Astrocyte (in vitro differentiated cells and primary cell): ENCODE data around the gene KRT33A. TPM values are rescaled to one million over a fixed set of nuclear protein-coding genes. Genes with fewer than 3 reads are reported as not detected.

Experiments
- DNase-seq: peaks from one replicate; pipeline ENCODE4 v3.0.0-alpha.2; 2010; ENCODE audit warnings: low read depth
- FAIRE-seq: peaks from 2 replicates; lab custom pipeline; 2011; peaks lifted over from hg19 to GRCh38; lab: Jason Lieb, UNC
- H2AFZ ChIP-seq: 2 replicates; pipeline ENCODE4 v1.6.0; 2012; ENCODE audit warnings: low read depth, low read length, inconsistent platforms
- H3K27ac ChIP-seq: 2 replicates; pipeline ENCODE4 v1.5.1; 2011; ENCODE audit warnings: low read depth, low read length, inconsistent platforms
- H3K27me3 ChIP-seq: 2 replicates; pipeline ENCODE4 v1.6.0; 2011; ENCODE audit warnings: low read length, inconsistent platforms; ENCODE audit not compliant: insufficient read depth
- H3K36me3 ChIP-seq: 2 replicates; pipeline ENCODE4 v1.5.1; 2011; ENCODE audit warnings: low read length, inconsistent platforms; ENCODE audit not compliant: insufficient read depth
- H3K4me1 ChIP-seq: 2 replicates; pipeline ENCODE4 v1.5.1; 2011; ENCODE audit warnings: low read length, inconsistent platforms; ENCODE audit not compliant: insufficient read depth
- H3K4me2 ChIP-seq: 2 replicates; pipeline ENCODE4 v1.6.0; 2012; ENCODE audit warnings: low read length, inconsistent platforms
- H3K4me3 ChIP-seq: 2 replicates; pipeline ENCODE4 v1.5.1; 2011; ENCODE audit warnings: low read depth, mild to moderate bottlenecking, low read length, inconsistent platforms; ENCODE audit not compliant: insufficient read depth
- H3K79me2 ChIP-seq: 2 replicates; pipeline ENCODE4 v1.6.0; 2012; ENCODE audit warnings: mild to moderate bottlenecking, low read length, inconsistent platforms; ENCODE audit not compliant: insufficient read depth
- H3K9ac ChIP-seq: 2 replicates; pipeline ENCODE4 v1.6.0; 2012; ENCODE audit warnings: mild to moderate bottlenecking, low read length, inconsistent platforms
- H3K9me3 ChIP-seq: 2 replicates; pipeline ENCODE4 v1.5.1; 2012; ENCODE audit warnings: low read depth, mild to moderate bottlenecking, low read length, inconsistent platforms; ENCODE audit not compliant: insufficient read depth
- H4K20me1 ChIP-seq: 2 replicates; pipeline ENCODE4 v1.6.0; 2012; ENCODE audit warnings: low read length, inconsistent platforms; ENCODE audit not compliant: insufficient read depth
- H3K27ac Mint-ChIP-seq: one replicate; pipeline ENCODE4 v1.8.0; 2021; ENCODE audit warnings: mild to moderate bottlenecking, mixed read lengths; ENCODE audit not compliant: unreplicated experiment
- H3K27me3 Mint-ChIP-seq: one replicate; pipeline ENCODE4 v1.8.0; 2021; ENCODE audit warnings: low read depth, mixed read lengths; ENCODE audit not compliant: unreplicated experiment
- H3K36me3 Mint-ChIP-seq: one replicate; pipeline ENCODE4 v1.8.0; 2021; ENCODE audit warnings: low read depth, mixed read lengths; ENCODE audit not compliant: unreplicated experiment
- H3K4me1 Mint-ChIP-seq: one replicate; pipeline ENCODE4 v1.8.0; 2021; ENCODE audit warnings: low read depth, mixed read lengths; ENCODE audit not compliant: unreplicated experiment
- H3K4me3 Mint-ChIP-seq: one replicate; pipeline ENCODE4 v1.8.0; 2021; ENCODE audit warnings: mild to moderate bottlenecking, moderate library complexity, mixed read lengths; ENCODE audit not compliant: unreplicated experiment
- H3K9me3 Mint-ChIP-seq: one replicate; pipeline ENCODE4 v1.8.0; 2021; ENCODE audit warnings: mild to moderate bottlenecking, mixed read lengths; ENCODE audit not compliant: unreplicated experiment
- EZH2 ChIP-seq: IDR thresholded peaks from 2 replicates; pipeline ENCODE4 v1.6.1; 2012; ENCODE audit warnings: mild to moderate bottlenecking, low read length, inconsistent platforms; ENCODE audit not compliant: insufficient read depth
- total RNA-seq: library from RNA; stranded (reverse); gene quantifications from 2 replicates; pipeline ENCODE4 v1.2.1, GENCODE V29; 2021
- TF ChIP-seq, protein P1 (sequence below): IDR thresholded peaks from 2 replicates; pipeline ENCODE4 v1.5.1; 2011; ENCODE audit warnings: low read depth, mild to moderate bottlenecking, inconsistent platforms, low read length, moderate library complexity; ENCODE audit not compliant: insufficient read depth

Gene KRT33A
- total RNA-seq, 1 donor from 2014 or later: not detected

DNA sequence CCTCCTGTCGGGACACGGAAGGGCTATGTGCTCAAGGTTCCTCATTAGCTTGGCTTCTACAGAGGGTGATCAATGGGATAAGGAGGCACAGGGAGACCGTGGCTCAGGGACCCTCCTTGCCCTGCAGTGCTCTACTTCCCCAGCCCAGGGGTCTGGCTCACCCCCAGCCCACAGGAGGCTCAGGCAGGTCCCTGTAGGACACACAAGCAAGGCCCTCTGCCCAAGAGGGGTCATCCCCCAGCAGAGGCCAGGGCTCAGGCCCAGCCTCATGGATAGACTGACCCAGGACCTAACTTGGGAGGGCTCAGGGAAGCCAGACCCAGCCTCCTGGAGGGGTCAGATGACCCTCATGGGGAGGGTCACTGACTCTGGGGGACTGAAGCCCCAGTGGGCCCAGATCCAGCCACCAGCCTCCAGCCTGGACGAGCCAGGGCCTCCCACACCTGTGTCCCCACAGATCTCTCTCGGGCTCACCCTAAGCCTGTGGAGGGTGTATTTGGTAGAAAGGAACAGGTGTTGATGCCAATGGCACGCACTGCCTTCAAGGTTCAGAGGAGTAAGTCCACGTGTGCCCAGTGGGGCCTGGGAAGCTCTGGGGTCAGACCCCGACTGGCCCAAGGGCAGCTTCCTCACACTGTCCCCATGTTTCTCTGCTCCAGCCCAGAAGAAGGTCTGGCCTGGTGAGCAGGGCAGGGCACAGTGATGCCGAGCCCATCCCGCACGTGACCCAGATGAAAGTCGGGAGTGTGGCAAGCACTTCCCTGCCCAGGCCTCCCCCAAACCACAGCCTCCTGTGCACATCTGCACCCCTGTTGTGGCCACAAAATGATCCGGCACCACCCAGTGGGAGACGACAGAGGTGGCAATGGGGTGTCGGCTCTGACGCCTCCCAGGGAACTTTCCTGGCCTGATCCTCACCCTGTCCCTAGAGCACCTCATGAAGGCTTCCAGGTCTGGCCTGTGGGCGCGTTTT is 24.2 kb downstream of the KRT33A start:
- Histone ChIP-seq H3K4me3 (no peak overlapping the region), H3K79me2 (no peaks in the 10 kb centered on the region), H3K27ac (no peak overlapping the region), H2AFZ (no peak overlapping the region), H3K27me3 (no peaks in the 10 kb centered on the region), H3K4me1 (no peaks in the 10 kb centered on the region), H3K9ac (no peak overlapping the region), H4K20me1 (no peaks in the 10 kb centered on the region), H3K9me3 (no peaks in the 10 kb centered on the region), H3K36me3 (no peaks in the 10 kb centered on the region), H3K4me2 (no peak overlapping the region)
- DNase-seq: no peak
- H3K36me3 Mint-ChIP-seq: no peaks in the 10 kb centered on the region
- TF ChIP-seq, protein P1, sequence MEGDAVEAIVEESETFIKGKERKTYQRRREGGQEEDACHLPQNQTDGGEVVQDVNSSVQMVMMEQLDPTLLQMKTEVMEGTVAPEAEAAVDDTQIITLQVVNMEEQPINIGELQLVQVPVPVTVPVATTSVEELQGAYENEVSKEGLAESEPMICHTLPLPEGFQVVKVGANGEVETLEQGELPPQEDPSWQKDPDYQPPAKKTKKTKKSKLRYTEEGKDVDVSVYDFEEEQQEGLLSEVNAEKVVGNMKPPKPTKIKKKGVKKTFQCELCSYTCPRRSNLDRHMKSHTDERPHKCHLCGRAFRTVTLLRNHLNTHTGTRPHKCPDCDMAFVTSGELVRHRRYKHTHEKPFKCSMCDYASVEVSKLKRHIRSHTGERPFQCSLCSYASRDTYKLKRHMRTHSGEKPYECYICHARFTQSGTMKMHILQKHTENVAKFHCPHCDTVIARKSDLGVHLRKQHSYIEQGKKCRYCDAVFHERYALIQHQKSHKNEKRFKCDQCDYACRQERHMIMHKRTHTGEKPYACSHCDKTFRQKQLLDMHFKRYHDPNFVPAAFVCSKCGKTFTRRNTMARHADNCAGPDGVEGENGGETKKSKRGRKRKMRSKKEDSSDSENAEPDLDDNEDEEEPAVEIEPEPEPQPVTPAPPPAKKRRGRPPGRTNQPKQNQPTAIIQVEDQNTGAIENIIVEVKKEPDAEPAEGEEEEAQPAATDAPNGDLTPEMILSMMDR: no peak
- no peak for TF ChIP-seq EZH2
- H3K27me3 Mint-ChIP-seq: peaks cover 4% of the 10 kb centered on the region
- H3K9me3 Mint-ChIP-seq: no peaks in the 10 kb centered on the region
- no peaks in the 10 kb centered on the region for H3K4me1 Mint-ChIP-seq
- FAIRE-seq: no peak
- H3K4me3 Mint-ChIP-seq: no peak overlapping the region
- H3K27ac Mint-ChIP-seq: no peak overlapping the region

DNA sequence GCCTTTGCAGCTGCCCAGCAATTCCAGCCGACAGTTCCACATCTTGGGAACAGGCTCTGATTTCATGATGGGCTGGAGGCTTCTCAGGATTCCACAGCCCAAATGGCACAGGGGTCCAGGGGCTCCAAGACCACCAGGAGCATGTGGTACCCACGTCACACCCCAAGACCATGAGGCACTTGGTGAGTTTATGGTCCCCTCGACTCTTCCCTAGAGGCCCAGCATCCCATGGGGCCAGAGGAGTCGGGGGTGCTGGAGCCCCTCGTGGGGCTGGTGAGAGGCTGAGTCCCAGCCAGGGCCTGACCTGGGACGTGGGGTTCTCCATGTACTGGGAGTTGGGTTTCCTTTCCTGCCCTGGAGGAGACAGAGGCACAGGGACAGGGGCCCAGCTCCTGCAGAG is 25.0 kb downstream of the KRT33A start:
- Mint-ChIP-seq H3K4me3 (no peak overlapping the region), H3K27me3 (peaks cover 2% of the 10 kb centered on the region), H3K27ac (no peak overlapping the region), H3K4me1 (no peaks in the 10 kb centered on the region), H3K36me3 (no peaks in the 10 kb centered on the region), H3K9me3 (no peaks in the 10 kb centered on the region)
- no peak overlapping the region for H3K27ac ChIP-seq
- no peak overlapping the region for H3K4me3 ChIP-seq
- no peaks in the 10 kb centered on the region for H3K36me3 ChIP-seq
- no peaks in the 10 kb centered on the region for H4K20me1 ChIP-seq
- no peak overlapping the region for H3K4me2 ChIP-seq
- H2AFZ ChIP-seq: no peak overlapping the region
- DNase-seq (no peak), FAIRE-seq (no peak)
- H3K4me1 ChIP-seq: no peaks in the 10 kb centered on the region
- no peak overlapping the region for H3K9ac ChIP-seq
- H3K27me3 ChIP-seq: no peaks in the 10 kb centered on the region
- H3K79me2 ChIP-seq: no peaks in the 10 kb centered on the region
- no peaks in the 10 kb centered on the region for H3K9me3 ChIP-seq
- no peak for TF ChIP-seq EZH2
- TF ChIP-seq, protein P1: no peak

DNA sequence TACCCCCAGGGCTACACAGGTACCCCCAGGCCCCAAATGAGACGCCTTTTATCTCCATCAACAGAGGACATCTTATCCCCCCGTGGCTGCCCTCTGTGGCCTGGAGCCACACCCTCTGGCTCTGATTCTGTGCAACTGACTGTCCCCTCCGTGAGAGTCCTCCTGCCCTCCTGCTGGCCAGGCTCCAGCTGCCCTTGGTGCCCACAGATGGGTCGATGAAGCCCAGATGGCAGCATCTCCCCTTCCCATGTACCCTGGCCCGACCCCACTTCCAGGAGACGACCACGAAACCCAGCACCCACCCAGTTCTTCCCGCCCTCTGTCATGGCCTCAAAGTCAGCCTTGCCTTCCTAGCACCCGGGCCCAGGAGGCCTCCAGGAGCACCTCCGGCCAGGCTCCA is 25.5 kb downstream of the KRT33A start:
- H3K27me3 ChIP-seq: no peaks in the 10 kb centered on the region
- H3K36me3 ChIP-seq: no peaks in the 10 kb centered on the region
- DNase-seq: no peak
- no peak overlapping the region for H3K27ac ChIP-seq
- H2AFZ ChIP-seq: no peak overlapping the region
- H3K79me2 ChIP-seq: no peaks in the 10 kb centered on the region
- no peak overlapping the region for H3K4me2 ChIP-seq
- H3K4me3 ChIP-seq: no peak overlapping the region
- H3K4me1 ChIP-seq: no peaks in the 10 kb centered on the region
- no peaks in the 10 kb centered on the region for H3K9me3 ChIP-seq
- Mint-ChIP-seq H3K27ac (no peak overlapping the region), H3K36me3 (peaks cover under 1% of the 10 kb centered on the region), H3K27me3 (peaks cover 2% of the 10 kb centered on the region), H3K4me1 (no peaks in the 10 kb centered on the region), H3K4me3 (no peak overlapping the region), H3K9me3 (peaks cover 4% of the 10 kb centered on the region)
- TF ChIP-seq EZH2: no peak
- TF ChIP-seq, protein P1: no peak
- H4K20me1 ChIP-seq: no peaks in the 10 kb centered on the region
- H3K9ac ChIP-seq: no peak overlapping the region
- no peak for FAIRE-seq
